Measurements from ENCODE around the gene HCST. TPM values are rescaled to one million over a fixed set of nuclear protein-coding genes. Genes with fewer than 3 reads are reported as not detected.

The HCST gene
- total and polyA plus RNA-seq, 2 of the 13 experiments (the other 11 are each of a cell fraction or from before 2014, with no cell fraction given): 0.24 to 1.2 TPM

- TF ChIP-seq ZNF788 (CRISPR knock-in tag; IDR thresholded peaks at IDR 0.05; ENCODE audit: borderline replicate concordance): peak; percentile 56; the same call in 1 of the 2 replicates
- TF ChIP-seq ZNF644 (CRISPR knock-in tag; IDR thresholded peaks at IDR 0.05; ENCODE audit: low read depth): 0 out of 2 replicates have a peak, but pooled peaks have one; percentile 43
- peak; percentile 97 for TF ChIP-seq SALL1 (CRISPR knock-in tag; IDR thresholded peaks at IDR 0.05)
- peak; percentile 40 for TF ChIP-seq PTBP1 (IDR thresholded peaks at IDR 0.05; ENCODE audit: low read depth, low read length, poor library complexity, severe bottlenecking)
- TF ChIP-seq ZNF275 (CRISPR knock-in tag; IDR thresholded peaks at IDR 0.05; ENCODE audit: borderline replicate concordance): peak; percentile 78; the same call in 1 of the 2 replicates
- TF ChIP-seq ZNF598 (CRISPR knock-in tag; IDR thresholded peaks at IDR 0.05; ENCODE audit: borderline replicate concordance): 0 out of 2 replicates have a peak, but pooled peaks have one; percentile 54
- TF ChIP-seq CAMTA2 (CRISPR knock-in tag; IDR thresholded peaks at IDR 0.05; ENCODE audit: borderline replicate concordance): peak; percentile 56; the same call in 1 of the 2 replicates
- TF ChIP-seq ZNF850 (CRISPR knock-in tag; conservative IDR thresholded peaks at IDR 0.05): no peak
- TF ChIP-seq TARDBP (CRISPR knock-in tag; IDR thresholded peaks at IDR 0.05): no peak
- no peak for TF ChIP-seq SRF (IDR thresholded peaks at IDR 0.05; ENCODE audit: low read depth, low read length)
- no peak for TF ChIP-seq REXO4 (CRISPR knock-in tag; IDR thresholded peaks at IDR 0.05; ENCODE audit: borderline replicate concordance)
- no peak for TF ChIP-seq MTF2 (CRISPR knock-in tag; IDR thresholded peaks at IDR 0.05; ENCODE audit: borderline replicate concordance)
- TF ChIP-seq SRSF1 (optimal IDR thresholded peaks at IDR 0.05; ENCODE audit: low read depth, low read length): no peak
- peak in 1 of 2 experiments; percentile 54; a peak in 1 of 4 replicates for TF ChIP-seq ATF4 (CRISPR knock-in tag; IDR thresholded peaks at IDR 0.05)
- TF ChIP-seq ZNF709 (CRISPR knock-in tag; IDR thresholded peaks at IDR 0.05): peak; percentile 94
- TF ChIP-seq STAT6 (CRISPR knock-in tag; IDR thresholded peaks at IDR 0.05; ENCODE audit: borderline replicate concordance): no peak
- TF ChIP-seq ZNF841 (CRISPR knock-in tag; IDR thresholded peaks at IDR 0.05; ENCODE audit: borderline replicate concordance): no peak
- TF ChIP-seq ZNF225 (CRISPR knock-in tag; IDR thresholded peaks at IDR 0.05): peak; percentile 89; the same call in 1 of the 2 replicates
- TF ChIP-seq CSRNP1 (CRISPR knock-in tag; IDR thresholded peaks at IDR 0.05): peak; percentile 84; the same call in 1 of the 2 replicates
- peak; percentile 81 for TF ChIP-seq PITX1 (CRISPR knock-in tag; IDR thresholded peaks at IDR 0.05)
- peak; percentile 82 for TF ChIP-seq NCOA2 (CRISPR knock-in tag; IDR thresholded peaks at IDR 0.05)
- TF ChIP-seq ZNF446 (CRISPR knock-in tag; IDR thresholded peaks at IDR 0.05): peak; percentile 89; the same call in 1 of the 2 replicates
- TF ChIP-seq ZKSCAN1 (IDR thresholded peaks at IDR 0.05; ENCODE audit: low read length): no peak
- no peak for TF ChIP-seq SYNCRIP (IDR thresholded peaks at IDR 0.05; ENCODE audit: insufficient read depth, low read depth, low read length)
Measured at GRCh38 chr19:35879770-35880317, 22.5 kb upstream of the HCST start (continued).
